ENCODE measurements around the gene DSTYK. TPM values are rescaled to one million over a fixed set of nuclear protein-coding genes. Genes with fewer than 3 reads are reported as not detected.

DSTYK gene
- total RNA-seq, 2 donors from 2014 or later = 15.8 to 31.6 TPM

GRCh38 chr1:205248793-205249601 lies 37.5 kb upstream of the DSTYK start:
- DNase-seq (ENCODE audit: low spot score) (peak; percentile 54), ATAC-seq (peak in 1 of 2 donors; percentile 19)
- H3K27ac Mint-ChIP-seq = no peak overlapping the region
- no peaks in the 10 kb centered on the region for H3K27me3 Mint-ChIP-seq
- H3K9me3 Mint-ChIP-seq = no peaks in the 10 kb centered on the region
- H3K4me3 Mint-ChIP-seq = no peak overlapping the region
- H3K4me1 Mint-ChIP-seq (ENCODE audit: low read depth in 2 of 2) = peaks cover 0 to 8% of the 10 kb centered on the region in 2 donors
- H3K36me3 Mint-ChIP-seq = no peaks in the 10 kb centered on the region

GRCh38 chr1:205247130-205247921 lies 35.8 kb upstream of the DSTYK start:
- Mint-ChIP-seq H3K27ac (peak overlapping the region in 1 of 2 donors; percentile 32), H3K27me3 (peaks cover 0 to 3% of the 10 kb centered on the region in 2 donors), H3K36me3 (no peaks in the 10 kb centered on the region), H3K9me3 (no peaks in the 10 kb centered on the region), H3K4me1 (ENCODE audit: low read depth in 2 of 2) (peaks cover 0 to 8% of the 10 kb centered on the region in 2 donors), H3K4me3 (no peak overlapping the region)
- ATAC-seq (no peak), DNase-seq (ENCODE audit: low spot score) (no peak)

GRCh38 chr1:205246351-205247119 lies 35.0 kb upstream of the DSTYK start:
- Mint-ChIP-seq H3K36me3 (no peaks in the 10 kb centered on the region), H3K9me3 (no peaks in the 10 kb centered on the region), H3K27ac (peak overlapping the region in 1 of 2 donors; percentile 32), H3K4me3 (no peak overlapping the region), H3K4me1 (ENCODE audit: low read depth in 2 of 2) (peaks cover 0 to 8% of the 10 kb centered on the region in 2 donors), H3K27me3 (peaks cover 0 to 4% of the 10 kb centered on the region in 2 donors)
- DNase-seq (ENCODE audit: low spot score) (no peak), ATAC-seq (no peak)

GRCh38 chr1:205245096-205245495 lies 33.6 kb upstream of the DSTYK start:
- DNase-seq (ENCODE audit: low spot score) (no peak), ATAC-seq (no peak)
- H3K36me3 Mint-ChIP-seq = no peaks in the 10 kb centered on the region
- H3K27ac Mint-ChIP-seq = no peak overlapping the region
- no peaks in the 10 kb centered on the region for H3K9me3 Mint-ChIP-seq
- H3K4me3 Mint-ChIP-seq = no peak overlapping the region
- peaks cover 0 to 8% of the 10 kb centered on the region in 2 donors for H3K4me1 Mint-ChIP-seq (ENCODE audit: low read depth in 2 of 2)
- H3K27me3 Mint-ChIP-seq = peaks cover 0 to 4% of the 10 kb centered on the region in 2 donors

- peaks cover 0 to 8% of the 10 kb centered on the region in 2 donors for H3K4me1 Mint-ChIP-seq (ENCODE audit: low read depth in 2 of 2)
- no peak for DNase-seq (ENCODE audit: low spot score)
- no peak for ATAC-seq
- H3K27ac Mint-ChIP-seq = no peak overlapping the region
- H3K4me3 Mint-ChIP-seq = no peak overlapping the region
- H3K9me3 Mint-ChIP-seq = no peaks in the 10 kb centered on the region
- peaks cover 0 to 4% of the 10 kb centered on the region in 2 donors for H3K27me3 Mint-ChIP-seq
- no peaks in the 10 kb centered on the region for H3K36me3 Mint-ChIP-seq
Observed at GRCh38 chr1:205244384-205244783, 32.9 kb upstream of the DSTYK start.

- no peaks in the 10 kb centered on the region for H3K9me3 Mint-ChIP-seq
- H3K27me3 Mint-ChIP-seq = peaks cover 0 to 4% of the 10 kb centered on the region in 2 donors
- H3K27ac Mint-ChIP-seq = no peak overlapping the region
- ATAC-seq (no peak), DNase-seq (ENCODE audit: low spot score) (no peak)
- H3K36me3 Mint-ChIP-seq = no peaks in the 10 kb centered on the region
- peaks cover 4 to 8% of the 10 kb centered on the region in 2 donors for H3K4me1 Mint-ChIP-seq (ENCODE audit: low read depth in 2 of 2)
- no peak overlapping the region for H3K4me3 Mint-ChIP-seq
Observed at GRCh38 chr1:205243350-205244191, 32.1 kb upstream of the DSTYK start.

DNA sequence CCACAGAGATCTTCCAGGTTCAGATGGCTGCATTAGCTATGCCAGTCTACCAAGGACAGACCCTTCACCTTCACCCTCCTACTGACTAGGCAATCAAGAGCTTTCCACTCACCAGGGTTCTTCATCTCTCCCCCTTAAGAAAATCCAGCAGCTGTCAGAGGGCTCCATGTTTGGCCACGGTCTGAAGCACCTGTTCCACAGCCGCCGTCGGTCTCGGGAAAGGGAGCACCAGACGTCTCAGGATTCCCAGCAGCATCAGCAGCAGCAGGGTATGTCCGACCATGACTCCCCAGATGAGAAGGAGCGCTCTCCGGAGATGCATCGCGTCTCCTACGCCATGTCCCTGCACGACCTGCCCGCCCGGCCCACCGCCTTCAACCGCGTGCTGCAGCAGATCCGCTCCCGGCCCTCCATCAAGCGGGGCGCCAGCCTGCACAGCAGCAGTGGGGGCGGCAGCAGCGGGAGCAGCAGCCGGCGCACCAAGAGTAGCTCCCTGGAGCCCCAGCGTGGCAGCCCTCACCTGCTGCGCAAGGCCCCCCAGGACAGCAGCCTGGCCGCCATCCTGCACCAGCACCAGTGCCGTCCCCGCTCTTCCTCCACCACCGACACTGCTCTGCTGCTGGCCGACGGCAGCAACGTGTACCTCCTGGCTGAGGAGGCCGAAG lies 30.0 kb upstream of the DSTYK start:
- H3K27ac Mint-ChIP-seq = no peak overlapping the region
- H3K27me3 Mint-ChIP-seq = peaks cover 3 to 13% of the 10 kb centered on the region in 2 donors
- no peak for ATAC-seq
- H3K4me1 Mint-ChIP-seq (ENCODE audit: low read depth in 2 of 2) = peaks cover 15 to 20% of the 10 kb centered on the region in 2 donors
- DNase-seq (ENCODE audit: low spot score) = no peak
- no peak overlapping the region for H3K4me3 Mint-ChIP-seq
- no peaks in the 10 kb centered on the region for H3K9me3 Mint-ChIP-seq
- no peaks in the 10 kb centered on the region for H3K36me3 Mint-ChIP-seq

GRCh38 chr1:205240569-205240968 lies 29.1 kb upstream of the DSTYK start:
- Mint-ChIP-seq H3K36me3 (no peaks in the 10 kb centered on the region), H3K4me3 (no peak overlapping the region)
- no peak for DNase-seq (ENCODE audit: low spot score)

GRCh38 chr1:205240118-205240517 lies 28.6 kb upstream of the DSTYK start:
- Mint-ChIP-seq H3K27me3 (peaks cover 6 to 17% of the 10 kb centered on the region in 2 donors), H3K4me3 (no peak overlapping the region), H3K4me1 (ENCODE audit: low read depth in 2 of 2) (peaks cover 14 to 25% of the 10 kb centered on the region in 2 donors), H3K27ac (no peak overlapping the region), H3K9me3 (no peaks in the 10 kb centered on the region), H3K36me3 (no peaks in the 10 kb centered on the region)
- peak in 1 of 2 donors; percentile 43 for ATAC-seq
- no peak for DNase-seq (ENCODE audit: low spot score)

More at GRCh38 chr1:205240569-205240968, 29.1 kb upstream of the DSTYK start:
- Mint-ChIP-seq H3K27me3 (peaks cover 6 to 14% of the 10 kb centered on the region in 2 donors), H3K9me3 (no peaks in the 10 kb centered on the region), H3K4me1 (ENCODE audit: low read depth in 2 of 2) (peaks cover 14 to 22% of the 10 kb centered on the region in 2 donors), H3K27ac (no peak overlapping the region)
- ATAC-seq = no peak

- no peak for ATAC-seq
- Mint-ChIP-seq H3K4me3 (no peak overlapping the region), H3K9me3 (no peaks in the 10 kb centered on the region), H3K36me3 (no peaks in the 10 kb centered on the region), H3K4me1 (ENCODE audit: low read depth in 2 of 2) (peaks cover 14 to 29% of the 10 kb centered on the region in 2 donors), H3K27me3 (peaks cover 6 to 19% of the 10 kb centered on the region in 2 donors), H3K27ac (peak overlapping the region in 1 of 2 donors; percentile 90)
- DNase-seq (ENCODE audit: low spot score) = no peak
Observed at GRCh38 chr1:205239078-205239477, 27.6 kb upstream of the DSTYK start.

DNA sequence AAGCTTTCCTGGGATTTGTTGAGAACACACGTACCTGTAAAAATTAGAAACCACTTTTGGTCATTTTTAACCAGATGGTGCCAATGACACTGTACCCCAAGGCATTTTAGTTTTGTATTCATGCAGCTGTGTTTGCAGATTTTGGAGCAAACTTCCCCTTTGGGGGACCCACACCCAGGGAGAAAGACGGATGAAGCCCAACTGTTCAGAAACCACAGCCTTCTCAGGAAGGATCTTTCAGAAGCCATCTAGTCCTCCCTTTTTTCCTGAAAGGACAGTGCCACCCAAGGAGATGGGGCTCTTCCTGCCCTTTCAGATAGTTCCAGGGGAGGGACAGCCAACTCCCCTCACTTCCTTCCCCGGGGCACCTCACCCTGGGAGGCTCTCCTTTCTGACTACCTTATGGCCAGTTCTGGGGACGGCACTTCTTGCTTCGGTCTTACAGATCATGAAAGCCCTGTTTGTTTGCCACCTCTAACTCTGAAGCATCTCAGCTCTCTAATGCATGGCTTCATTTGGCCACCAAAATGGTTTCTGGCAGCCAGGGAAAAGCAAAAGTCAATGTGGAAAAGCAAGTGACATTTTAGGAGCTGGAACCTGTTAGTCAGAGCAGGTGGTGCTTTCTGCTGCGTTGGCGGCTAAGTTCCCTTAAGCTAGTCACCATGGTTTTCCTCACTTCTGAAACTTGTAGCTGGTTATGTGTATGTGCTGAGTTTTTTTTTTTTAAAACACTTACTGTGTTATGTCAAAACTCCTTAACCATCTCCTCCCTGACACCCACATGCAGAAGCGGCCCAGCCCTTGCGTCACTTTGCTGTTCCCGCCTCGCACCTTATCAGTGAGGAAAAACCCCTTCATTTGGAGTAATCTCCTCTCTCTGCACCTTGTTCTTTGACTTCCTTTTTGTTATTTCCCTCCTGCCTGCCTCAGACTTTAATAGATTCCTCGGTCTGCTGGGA lies 26.3 kb upstream of the DSTYK start:
- Mint-ChIP-seq H3K27me3 (peaks cover 6 to 19% of the 10 kb centered on the region in 2 donors), H3K4me3 (peak overlapping the region; percentile 30), H3K4me1 (ENCODE audit: low read depth in 2 of 2) (peaks cover 25 to 39% of the 10 kb centered on the region in 2 donors), H3K36me3 (no peaks in the 10 kb centered on the region), H3K27ac (peak overlapping the region; percentile 23 to 90), H3K9me3 (no peaks in the 10 kb centered on the region)
- DNase-seq (ENCODE audit: low spot score) = peak; percentile 78
- peak; percentile 61 to 88 for ATAC-seq
